ENCODE data around the gene COA3. TPM values are rescaled to one million over a fixed set of nuclear protein-coding genes. Genes with fewer than 3 reads are reported as not detected.

Gene COA3
- total RNA-seq, 6 experiments from 2014 or later: 50.4 to 118 (median 68.3) TPM

DNA sequence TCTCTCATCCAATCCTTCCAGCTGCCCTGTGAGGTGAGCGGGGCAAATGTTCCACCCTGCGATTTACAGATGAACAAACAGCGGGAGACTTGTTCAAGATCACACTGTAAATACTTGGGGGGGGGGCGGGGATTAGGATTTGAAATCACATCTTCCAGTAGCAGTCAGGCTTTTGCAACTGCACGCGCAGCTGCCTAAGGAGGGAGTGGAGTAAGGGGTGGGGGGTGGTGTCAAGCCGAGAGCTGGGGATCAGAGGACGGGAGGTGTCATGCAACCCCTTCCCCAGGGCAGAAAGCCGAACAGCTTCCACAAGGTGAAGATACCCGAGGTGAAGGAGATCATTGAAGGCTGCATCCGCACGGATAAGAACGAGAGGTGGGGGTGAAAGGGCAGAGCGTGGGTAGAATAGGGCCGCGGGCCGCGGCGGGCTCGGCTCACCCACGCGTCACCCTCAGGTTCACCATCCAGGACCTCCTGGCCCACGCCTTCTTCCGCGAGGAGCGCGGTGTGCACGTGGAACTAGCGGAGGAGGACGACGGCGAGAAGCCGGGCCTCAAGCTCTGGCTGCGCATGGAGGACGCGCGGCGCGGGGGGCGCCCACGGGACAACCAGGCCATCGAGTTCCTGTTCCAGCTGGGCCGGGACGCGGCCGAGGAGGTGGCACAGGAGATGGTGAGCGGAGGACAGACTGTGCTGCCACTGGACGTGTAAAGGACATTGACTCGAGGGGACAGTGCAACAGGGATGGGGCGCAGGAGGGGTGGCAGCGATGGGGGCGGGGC lies 13.5 kb downstream of the COA3 start:
- intact Hi-C loops (cut with DNase I): no loop called here
- Histone ChIP-seq H3K27me3 (no peaks in the 10 kb centered on the region), H3K27ac (no peak overlapping the region), H3K4me3 (no peak overlapping the region), H3K4me1 (peaks cover 0 to 11% (median 0%) of the 10 kb centered on the region in 4 donors), H3K9me3 (no peaks in the 10 kb centered on the region), H3K36me3 (no peaks in the 10 kb centered on the region)
- no peak for TF ChIP-seq POLR2A (IDR thresholded peaks at IDR 0.05)
- TF ChIP-seq, protein P1, sequence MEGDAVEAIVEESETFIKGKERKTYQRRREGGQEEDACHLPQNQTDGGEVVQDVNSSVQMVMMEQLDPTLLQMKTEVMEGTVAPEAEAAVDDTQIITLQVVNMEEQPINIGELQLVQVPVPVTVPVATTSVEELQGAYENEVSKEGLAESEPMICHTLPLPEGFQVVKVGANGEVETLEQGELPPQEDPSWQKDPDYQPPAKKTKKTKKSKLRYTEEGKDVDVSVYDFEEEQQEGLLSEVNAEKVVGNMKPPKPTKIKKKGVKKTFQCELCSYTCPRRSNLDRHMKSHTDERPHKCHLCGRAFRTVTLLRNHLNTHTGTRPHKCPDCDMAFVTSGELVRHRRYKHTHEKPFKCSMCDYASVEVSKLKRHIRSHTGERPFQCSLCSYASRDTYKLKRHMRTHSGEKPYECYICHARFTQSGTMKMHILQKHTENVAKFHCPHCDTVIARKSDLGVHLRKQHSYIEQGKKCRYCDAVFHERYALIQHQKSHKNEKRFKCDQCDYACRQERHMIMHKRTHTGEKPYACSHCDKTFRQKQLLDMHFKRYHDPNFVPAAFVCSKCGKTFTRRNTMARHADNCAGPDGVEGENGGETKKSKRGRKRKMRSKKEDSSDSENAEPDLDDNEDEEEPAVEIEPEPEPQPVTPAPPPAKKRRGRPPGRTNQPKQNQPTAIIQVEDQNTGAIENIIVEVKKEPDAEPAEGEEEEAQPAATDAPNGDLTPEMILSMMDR (IDR thresholded peaks at IDR 0.05): no peak
- WGBS (ENCODE audit: insufficient coverage, low coverage, low lambda C conversion rate, missing lambda C conversion rate): 47% methylated on average over 15 of the region's 52 CpGs
- ATAC-seq (no peak), DNase-seq (no peak)

GRCh38 chr17:42784409-42784808 lies 14.1 kb downstream of the COA3 start:
- H3K27me3 ChIP-seq: no peaks in the 10 kb centered on the region
- H3K4me1 ChIP-seq: peaks cover 0 to 12% (median 0%) of the 10 kb centered on the region in 4 donors
- intact Hi-C loops (cut with DNase I): no loop called here
- TF ChIP-seq POLR2A (IDR thresholded peaks at IDR 0.05): no peak
- TF ChIP-seq, protein P1 (IDR thresholded peaks at IDR 0.05): no peak
- ATAC-seq (no peak), DNase-seq (no peak)
- 61% methylated on average over 5 of the region's 25 CpGs for WGBS (ENCODE audit: insufficient coverage, low coverage, low lambda C conversion rate, missing lambda C conversion rate)
- H3K27ac ChIP-seq: no peak overlapping the region
- H3K36me3 ChIP-seq: no peaks in the 10 kb centered on the region
- no peak overlapping the region for H3K4me3 ChIP-seq
- no peaks in the 10 kb centered on the region for H3K9me3 ChIP-seq

GRCh38 chr17:42783791-42784138 lies 14.7 kb downstream of the COA3 start:
- H3K4me3 ChIP-seq: no peak overlapping the region
- TF ChIP-seq, protein P1 (IDR thresholded peaks at IDR 0.05): no peak
- no peak for TF ChIP-seq POLR2A (IDR thresholded peaks at IDR 0.05)
- no peaks in the 10 kb centered on the region for H3K9me3 ChIP-seq
- H3K27me3 ChIP-seq: no peaks in the 10 kb centered on the region
- peaks cover 0 to 12% (median 0%) of the 10 kb centered on the region in 4 donors for H3K4me1 ChIP-seq
- ATAC-seq (no peak), DNase-seq (no peak)
- peaks cover 0 to 6% (median 3%) of the 10 kb centered on the region in 4 donors for H3K36me3 ChIP-seq
- intact Hi-C loops (cut with DNase I): no loop called here
- no peak overlapping the region for H3K27ac ChIP-seq
- 25% methylated on average over 1 of the region's 22 CpGs for WGBS (ENCODE audit: insufficient coverage, low coverage, low lambda C conversion rate, missing lambda C conversion rate)

- 41% methylated on average over 8 of the region's 9 CpGs for WGBS (ENCODE audit: insufficient coverage, low coverage, low lambda C conversion rate, missing lambda C conversion rate)
- no peaks in the 10 kb centered on the region for H3K9me3 ChIP-seq
- ATAC-seq: no peak
- peaks cover 0 to 11% (median 4%) of the 10 kb centered on the region in 4 donors for H3K36me3 ChIP-seq
- no peak overlapping the region for H3K27ac ChIP-seq
- intact Hi-C loops (cut with DNase I): no loop called here
- no peaks in the 10 kb centered on the region for H3K27me3 ChIP-seq
- TF ChIP-seq, protein P1 (IDR thresholded peaks at IDR 0.05): no peak
- TF ChIP-seq POLR2A (IDR thresholded peaks at IDR 0.05): no peak
- H3K4me1 ChIP-seq: peaks cover 0 to 12% (median 0%) of the 10 kb centered on the region in 4 donors
- no peak overlapping the region for H3K4me3 ChIP-seq
- DNase-seq: no peak
Measured at GRCh38 chr17:42783062-42783790, 15.3 kb downstream of the COA3 start.
